ENCODE results near the gene TINAGL1. TPM values are rescaled to one million over a fixed set of nuclear protein-coding genes. Genes with fewer than 3 reads are reported as not detected.

TINAGL1 gene
- total RNA-seq, 1 experiment from 2014 or later, result 430 TPM

DNA sequence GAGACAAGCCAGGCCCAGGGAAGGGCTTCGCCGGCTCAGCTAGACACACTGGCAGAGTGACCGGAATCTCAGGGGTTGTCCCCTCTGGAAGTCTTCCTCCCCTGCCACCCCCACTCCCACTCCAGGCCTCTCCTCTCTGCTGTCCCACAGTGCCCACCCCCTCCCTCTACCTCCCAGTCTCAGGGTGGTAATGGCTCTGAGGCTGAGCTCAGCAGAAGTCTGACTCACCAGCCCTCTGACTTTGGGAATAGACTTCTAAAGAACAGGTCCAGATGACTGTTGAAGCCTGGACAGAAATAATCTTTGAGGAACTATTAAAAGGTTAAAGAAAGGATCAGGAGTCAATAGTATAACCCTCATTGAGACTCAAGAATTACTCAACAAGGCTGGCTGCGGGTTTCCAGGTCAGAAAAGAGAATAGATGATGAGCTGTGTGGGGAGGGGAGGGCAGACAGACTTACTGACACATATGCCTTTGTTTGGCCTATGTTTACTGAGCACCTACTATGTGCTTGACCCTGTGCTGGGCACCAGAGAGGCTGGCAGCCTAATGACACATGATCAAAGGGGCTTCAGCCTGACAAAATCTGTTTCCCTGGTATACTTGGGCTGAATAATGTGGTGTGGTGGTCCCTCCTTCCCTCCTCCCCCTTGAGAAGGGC lies 49.4 kb downstream of the TINAGL1 start:
- BruUV-seq (replicated peaks), result no TSS peak
- Mint-ChIP-seq H3K4me3 (ENCODE audit: low read depth, unreplicated experiment) (no peak overlapping the region), H3K9me3 (ENCODE audit: low read depth, unreplicated experiment) (no peaks in the 10 kb centered on the region), H3K36me3 (ENCODE audit: insufficient read depth, unreplicated experiment) (peaks cover 27% of the 10 kb centered on the region), H3K27ac (ENCODE audit: unreplicated experiment) (no peak overlapping the region), H3K27me3 (ENCODE audit: unreplicated experiment) (no peaks in the 10 kb centered on the region), H3K4me1 (ENCODE audit: low read depth, unreplicated experiment) (no peaks in the 10 kb centered on the region)
- CTCF ChIA-PET, result interaction anchor here (0.6 to 1.1 kb wide), 2 partner anchors 19 to 228 kb away, joined by 3 to 4 read pairs; no protein-coding TSS in a partner anchor
- intact Hi-C loops (cut with micrococcal nuclease; ENCODE audit: unreplicated experiment), result no loop called here
- DNase-seq, result no peak
- TF ChIP-seq CTCF (IDR thresholded peaks at IDR 0.05; ENCODE audit: unreplicated experiment), result no peak

- BruUV-seq (replicated peaks), result no TSS peak
- H3K9me3 Mint-ChIP-seq (ENCODE audit: low read depth, unreplicated experiment), result no peaks in the 10 kb centered on the region
- CTCF ChIA-PET, result interaction anchor here (0.6 kb wide), 1 partner anchor 19 kb away, joined by 3 read pairs; no protein-coding TSS in a partner anchor
- no peak overlapping the region for H3K27ac Mint-ChIP-seq (ENCODE audit: unreplicated experiment)
- intact Hi-C loops (cut with micrococcal nuclease; ENCODE audit: unreplicated experiment), result no loop called here
- H3K36me3 Mint-ChIP-seq (ENCODE audit: insufficient read depth, unreplicated experiment), result peaks cover 27% of the 10 kb centered on the region
- no peak overlapping the region for H3K4me3 Mint-ChIP-seq (ENCODE audit: low read depth, unreplicated experiment)
- no peak for TF ChIP-seq CTCF (IDR thresholded peaks at IDR 0.05; ENCODE audit: unreplicated experiment)
- DNase-seq, result no peak
- no peaks in the 10 kb centered on the region for H3K4me1 Mint-ChIP-seq (ENCODE audit: low read depth, unreplicated experiment)
- no peaks in the 10 kb centered on the region for H3K27me3 Mint-ChIP-seq (ENCODE audit: unreplicated experiment)
These were observed 50.2 kb downstream of the TINAGL1 start for GRCh38 chr1:31626223-31627207.

DNA sequence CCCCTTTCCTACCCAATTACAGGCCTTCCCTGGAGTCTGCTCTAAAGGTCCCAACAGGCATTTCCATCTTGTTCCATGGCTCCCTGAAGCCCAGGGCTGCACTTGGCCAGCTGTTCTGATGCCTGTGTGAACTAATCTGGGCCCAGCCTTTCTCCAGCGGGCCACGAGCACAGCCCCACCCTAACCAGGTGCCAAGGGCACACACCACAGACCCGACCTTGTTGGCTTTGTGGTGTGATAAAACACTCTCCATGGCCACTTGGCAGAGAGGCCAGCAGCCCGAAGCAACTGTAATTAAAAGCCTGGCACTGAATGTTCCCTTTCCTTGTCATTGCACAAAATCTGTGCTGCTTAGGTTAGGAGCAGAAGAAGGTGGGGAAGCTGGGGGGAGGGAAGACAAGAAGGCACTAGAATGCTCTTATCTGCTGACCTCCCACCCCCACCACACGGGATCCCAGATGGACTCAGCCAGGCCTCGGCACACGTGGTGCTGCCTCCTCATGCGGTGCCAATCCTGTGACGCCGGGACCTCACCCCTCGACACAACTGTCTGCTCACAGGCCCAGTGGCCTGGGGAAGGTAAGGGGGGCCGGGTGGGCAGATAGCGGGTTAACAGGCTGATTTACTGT lies 51.1 kb downstream of the TINAGL1 start:
- H3K36me3 Mint-ChIP-seq (ENCODE audit: insufficient read depth, unreplicated experiment), result peaks cover 27% of the 10 kb centered on the region
- BruUV-seq (replicated peaks), result no TSS peak
- H3K27ac Mint-ChIP-seq (ENCODE audit: unreplicated experiment), result no peak overlapping the region
- TF ChIP-seq CTCF (IDR thresholded peaks at IDR 0.05; ENCODE audit: unreplicated experiment), result no peak
- no peak overlapping the region for H3K4me3 Mint-ChIP-seq (ENCODE audit: low read depth, unreplicated experiment)
- no peak for DNase-seq
- intact Hi-C loops (cut with micrococcal nuclease; ENCODE audit: unreplicated experiment), result no loop called here
- H3K4me1 Mint-ChIP-seq (ENCODE audit: low read depth, unreplicated experiment), result no peaks in the 10 kb centered on the region
- CTCF ChIA-PET, result no interaction called here
- H3K27me3 Mint-ChIP-seq (ENCODE audit: unreplicated experiment), result no peaks in the 10 kb centered on the region
- no peaks in the 10 kb centered on the region for H3K9me3 Mint-ChIP-seq (ENCODE audit: low read depth, unreplicated experiment)

- H3K27ac Mint-ChIP-seq (ENCODE audit: unreplicated experiment), result no peak overlapping the region
- TF ChIP-seq CTCF (IDR thresholded peaks at IDR 0.05; ENCODE audit: unreplicated experiment), result no peak
- DNase-seq, result no peak
- CTCF ChIA-PET, result interaction anchor here (0.6 kb wide), 1 partner anchor 434 kb away, joined by 4 read pairs; no protein-coding TSS in a partner anchor
- intact Hi-C loops (cut with micrococcal nuclease; ENCODE audit: unreplicated experiment), result no loop called here
- H3K9me3 Mint-ChIP-seq (ENCODE audit: low read depth, unreplicated experiment), result no peaks in the 10 kb centered on the region
- H3K27me3 Mint-ChIP-seq (ENCODE audit: unreplicated experiment), result no peaks in the 10 kb centered on the region
- H3K36me3 Mint-ChIP-seq (ENCODE audit: insufficient read depth, unreplicated experiment), result peaks cover 27% of the 10 kb centered on the region
- BruUV-seq (replicated peaks), result no TSS peak
- H3K4me1 Mint-ChIP-seq (ENCODE audit: low read depth, unreplicated experiment), result no peaks in the 10 kb centered on the region
- H3K4me3 Mint-ChIP-seq (ENCODE audit: low read depth, unreplicated experiment), result no peak overlapping the region
These were observed 51.7 kb downstream of the TINAGL1 start for GRCh38 chr1:31627930-31628559.

Data from Calu3 (cell line).